Measurements from ENCODE around the gene ARID5B. TPM values are rescaled to one million over a fixed set of nuclear protein-coding genes. Genes with fewer than 3 reads are reported as not detected.
A peak's percentile ranks its signal among the peaks of the same experiment; 100 is the strongest.

ARID5B gene
- total and polyA plus RNA-seq, 2 experiments from 2014 or later: 1.3 to 1.6 TPM

DNA sequence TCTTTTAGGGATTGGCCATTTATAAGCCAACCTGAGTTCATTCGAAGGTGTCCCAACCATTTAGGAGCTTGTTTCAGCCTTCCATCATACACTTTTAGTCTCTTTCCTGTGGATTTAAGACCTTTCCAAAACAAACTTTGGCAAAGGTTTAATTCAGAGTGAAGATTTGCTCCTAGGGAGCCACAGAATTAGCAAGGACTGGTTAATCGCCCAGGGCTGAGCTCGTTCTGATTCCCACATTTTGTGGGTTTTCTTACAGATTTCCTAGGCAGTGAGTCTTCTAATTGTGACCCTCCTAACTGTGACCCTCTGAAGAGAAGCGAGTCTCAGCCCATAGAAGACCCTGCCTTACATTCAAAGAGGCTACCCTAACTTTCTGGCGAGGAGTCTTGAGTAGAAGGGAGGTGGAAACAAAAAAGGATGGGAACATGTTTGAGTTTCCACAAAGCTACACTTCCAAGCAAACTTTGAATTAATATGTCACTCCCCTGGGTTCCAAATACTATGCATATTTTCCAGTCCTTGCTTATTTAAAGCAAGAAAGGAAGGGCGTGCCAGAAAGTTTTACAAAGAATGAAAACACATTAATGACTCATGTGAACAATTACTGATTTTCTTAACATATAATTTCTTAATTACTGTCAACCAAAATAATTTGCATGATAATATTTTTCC lies 118.3 kb downstream of the ARID5B start:
- Histone ChIP-seq H3F3A (replicated peaks; ENCODE audit: low read depth) (no peaks in the 10 kb centered on the region), H3K4me1 (ENCODE audit: insufficient read depth) (peaks cover 32% of the 10 kb centered on the region), H2AFZ (no peak overlapping the region; the same call in 1 of the 2 replicates), H3K79me2 (replicated peaks; ENCODE audit: insufficient read depth) (no peaks in the 10 kb centered on the region), H4K20me1 (replicated peaks; ENCODE audit: insufficient read depth) (no peaks in the 10 kb centered on the region), H3K4me2 (peak overlapping the region; percentile 57), H3K27me3 (ENCODE audit: insufficient read depth) (no peaks in the 10 kb centered on the region), H3K9me2 (ENCODE audit: insufficient read depth) (no peaks in the 10 kb centered on the region), H3K27ac (ENCODE audit: low read depth) (0 out of 2 replicates have a peak overlapping the region, but pooled peaks have one; percentile 9), H3K4me3 (no peak overlapping the region), H3K36me3 (ENCODE audit: insufficient read depth) (no peaks in the 10 kb centered on the region)
- H3K27me3 Mint-ChIP-seq (ENCODE audit: insufficient read depth, low read depth, poor library complexity): no peaks in the 10 kb centered on the region
- peaks cover 33% of the 10 kb centered on the region for H3K4me1 Mint-ChIP-seq
- H3K9me3 Mint-ChIP-seq: no peaks in the 10 kb centered on the region
- DNase-seq (ENCODE audit: low spot score): peak; percentile 12
- H3K27ac Mint-ChIP-seq: no peak overlapping the region
- TF ChIP-seq ZNF114 (CRISPR knock-in tag; IDR thresholded peaks at IDR 0.05) (no peak), JUNB (IDR thresholded peaks at IDR 0.05; ENCODE audit: unreplicated experiment) (no peak), EZH2phosphoT487 (IDR thresholded peaks at IDR 0.05; ENCODE audit: unreplicated experiment) (no peak), POLR2AphosphoS5 (IDR thresholded peaks at IDR 0.05; ENCODE audit: low read depth) (no peak), EZH2 (IDR thresholded peaks at IDR 0.05; ENCODE audit: low read depth, unreplicated experiment) (no peak), STAT1 (IDR thresholded peaks at IDR 0.05; ENCODE audit: unreplicated experiment) (no peak), NANOG (IDR thresholded peaks at IDR 0.05; ENCODE audit: borderline replicate concordance) (no peak), ZNF331 (CRISPR knock-in tag; IDR thresholded peaks at IDR 0.05; ENCODE audit: low read depth) (no peak), REST (IDR thresholded peaks at IDR 0.05; ENCODE audit: unreplicated experiment) (no peak), CREB1 (CRISPR knock-in tag; IDR thresholded peaks at IDR 0.05; ENCODE audit: low read depth) (no peak)
- TF ChIP-seq, protein P1, sequence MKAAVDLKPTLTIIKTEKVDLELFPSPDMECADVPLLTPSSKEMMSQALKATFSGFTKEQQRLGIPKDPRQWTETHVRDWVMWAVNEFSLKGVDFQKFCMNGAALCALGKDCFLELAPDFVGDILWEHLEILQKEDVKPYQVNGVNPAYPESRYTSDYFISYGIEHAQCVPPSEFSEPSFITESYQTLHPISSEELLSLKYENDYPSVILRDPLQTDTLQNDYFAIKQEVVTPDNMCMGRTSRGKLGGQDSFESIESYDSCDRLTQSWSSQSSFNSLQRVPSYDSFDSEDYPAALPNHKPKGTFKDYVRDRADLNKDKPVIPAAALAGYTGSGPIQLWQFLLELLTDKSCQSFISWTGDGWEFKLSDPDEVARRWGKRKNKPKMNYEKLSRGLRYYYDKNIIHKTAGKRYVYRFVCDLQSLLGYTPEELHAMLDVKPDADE (IDR thresholded peaks at IDR 0.05): no peak
- TF ChIP-seq, protein P2, sequence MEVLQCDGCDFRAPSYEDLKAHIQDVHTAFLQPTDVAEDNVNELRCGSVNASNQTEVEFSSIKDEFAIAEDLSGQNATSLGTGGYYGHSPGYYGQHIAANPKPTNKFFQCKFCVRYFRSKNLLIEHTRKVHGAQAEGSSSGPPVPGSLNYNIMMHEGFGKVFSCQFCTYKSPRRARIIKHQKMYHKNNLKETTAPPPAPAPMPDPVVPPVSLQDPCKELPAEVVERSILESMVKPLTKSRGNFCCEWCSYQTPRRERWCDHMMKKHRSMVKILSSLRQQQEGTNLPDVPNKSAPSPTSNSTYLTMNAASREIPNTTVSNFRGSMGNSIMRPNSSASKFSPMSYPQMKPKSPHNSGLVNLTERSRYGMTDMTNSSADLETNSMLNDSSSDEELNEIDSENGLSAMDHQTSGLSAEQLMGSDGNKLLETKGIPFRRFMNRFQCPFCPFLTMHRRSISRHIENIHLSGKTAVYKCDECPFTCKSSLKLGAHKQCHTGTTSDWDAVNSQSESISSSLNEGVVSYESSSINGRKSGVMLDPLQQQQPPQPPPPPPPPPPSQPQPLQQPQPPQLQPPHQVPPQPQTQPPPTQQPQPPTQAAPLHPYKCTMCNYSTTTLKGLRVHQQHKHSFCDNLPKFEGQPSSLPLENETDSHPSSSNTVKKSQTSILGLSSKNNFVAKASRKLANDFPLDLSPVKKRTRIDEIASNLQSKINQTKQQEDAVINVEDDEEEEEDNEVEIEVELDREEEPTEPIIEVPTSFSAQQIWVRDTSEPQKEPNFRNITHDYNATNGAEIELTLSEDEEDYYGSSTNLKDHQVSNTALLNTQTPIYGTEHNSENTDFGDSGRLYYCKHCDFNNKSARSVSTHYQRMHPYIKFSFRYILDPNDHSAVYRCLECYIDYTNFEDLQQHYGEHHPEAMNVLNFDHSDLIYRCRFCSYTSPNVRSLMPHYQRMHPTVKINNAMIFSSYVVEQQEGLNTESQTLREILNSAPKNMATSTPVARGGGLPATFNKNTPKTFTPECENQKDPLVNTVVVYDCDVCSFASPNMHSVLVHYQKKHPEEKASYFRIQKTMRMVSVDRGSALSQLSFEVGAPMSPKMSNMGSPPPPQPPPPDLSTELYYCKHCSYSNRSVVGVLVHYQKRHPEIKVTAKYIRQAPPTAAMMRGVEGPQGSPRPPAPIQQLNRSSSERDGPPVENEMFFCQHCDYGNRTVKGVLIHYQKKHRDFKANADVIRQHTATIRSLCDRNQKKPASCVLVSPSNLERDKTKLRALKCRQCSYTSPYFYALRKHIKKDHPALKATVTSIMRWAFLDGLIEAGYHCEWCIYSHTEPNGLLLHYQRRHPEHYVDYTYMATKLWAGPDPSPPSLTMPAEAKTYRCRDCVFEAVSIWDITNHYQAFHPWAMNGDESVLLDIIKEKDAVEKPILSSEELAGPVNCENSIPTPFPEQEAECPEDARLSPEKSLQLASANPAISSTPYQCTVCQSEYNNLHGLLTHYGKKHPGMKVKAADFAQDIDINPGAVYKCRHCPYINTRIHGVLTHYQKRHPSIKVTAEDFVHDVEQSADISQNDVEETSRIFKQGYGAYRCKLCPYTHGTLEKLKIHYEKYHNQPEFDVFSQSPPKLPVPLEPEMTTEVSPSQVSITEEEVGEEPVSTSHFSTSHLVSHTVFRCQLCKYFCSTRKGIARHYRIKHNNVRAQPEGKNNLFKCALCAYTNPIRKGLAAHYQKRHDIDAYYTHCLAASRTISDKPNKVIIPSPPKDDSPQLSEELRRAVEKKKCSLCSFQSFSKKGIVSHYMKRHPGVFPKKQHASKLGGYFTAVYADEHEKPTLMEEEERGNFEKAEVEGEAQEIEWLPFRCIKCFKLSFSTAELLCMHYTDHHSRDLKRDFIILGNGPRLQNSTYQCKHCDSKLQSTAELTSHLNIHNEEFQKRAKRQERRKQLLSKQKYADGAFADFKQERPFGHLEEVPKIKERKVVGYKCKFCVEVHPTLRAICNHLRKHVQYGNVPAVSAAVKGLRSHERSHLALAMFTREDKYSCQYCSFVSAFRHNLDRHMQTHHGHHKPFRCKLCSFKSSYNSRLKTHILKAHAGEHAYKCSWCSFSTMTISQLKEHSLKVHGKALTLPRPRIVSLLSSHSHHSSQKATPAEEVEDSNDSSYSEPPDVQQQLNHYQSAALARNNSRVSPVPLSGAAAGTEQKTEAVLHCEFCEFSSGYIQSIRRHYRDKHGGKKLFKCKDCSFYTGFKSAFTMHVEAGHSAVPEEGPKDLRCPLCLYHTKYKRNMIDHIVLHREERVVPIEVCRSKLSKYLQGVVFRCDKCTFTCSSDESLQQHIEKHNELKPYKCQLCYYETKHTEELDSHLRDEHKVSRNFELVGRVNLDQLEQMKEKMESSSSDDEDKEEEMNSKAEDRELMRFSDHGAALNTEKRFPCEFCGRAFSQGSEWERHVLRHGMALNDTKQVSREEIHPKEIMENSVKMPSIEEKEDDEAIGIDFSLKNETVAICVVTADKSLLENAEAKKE (CRISPR knock-in tag; IDR thresholded peaks at IDR 0.05): no peak
- TF ChIP-seq, protein P3, sequence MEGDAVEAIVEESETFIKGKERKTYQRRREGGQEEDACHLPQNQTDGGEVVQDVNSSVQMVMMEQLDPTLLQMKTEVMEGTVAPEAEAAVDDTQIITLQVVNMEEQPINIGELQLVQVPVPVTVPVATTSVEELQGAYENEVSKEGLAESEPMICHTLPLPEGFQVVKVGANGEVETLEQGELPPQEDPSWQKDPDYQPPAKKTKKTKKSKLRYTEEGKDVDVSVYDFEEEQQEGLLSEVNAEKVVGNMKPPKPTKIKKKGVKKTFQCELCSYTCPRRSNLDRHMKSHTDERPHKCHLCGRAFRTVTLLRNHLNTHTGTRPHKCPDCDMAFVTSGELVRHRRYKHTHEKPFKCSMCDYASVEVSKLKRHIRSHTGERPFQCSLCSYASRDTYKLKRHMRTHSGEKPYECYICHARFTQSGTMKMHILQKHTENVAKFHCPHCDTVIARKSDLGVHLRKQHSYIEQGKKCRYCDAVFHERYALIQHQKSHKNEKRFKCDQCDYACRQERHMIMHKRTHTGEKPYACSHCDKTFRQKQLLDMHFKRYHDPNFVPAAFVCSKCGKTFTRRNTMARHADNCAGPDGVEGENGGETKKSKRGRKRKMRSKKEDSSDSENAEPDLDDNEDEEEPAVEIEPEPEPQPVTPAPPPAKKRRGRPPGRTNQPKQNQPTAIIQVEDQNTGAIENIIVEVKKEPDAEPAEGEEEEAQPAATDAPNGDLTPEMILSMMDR (conservative IDR thresholded peaks at IDR 0.05; ENCODE audit: low read depth in 2 of 2): no peak
- H3K4me3 Mint-ChIP-seq: no peak overlapping the region
- ATAC-seq: peak; percentile 54; the same call in 2 of the 3 replicates
- H3K36me3 Mint-ChIP-seq (ENCODE audit: low read depth): no peaks in the 10 kb centered on the region

Measured in GM23338 (cell line).